Measurements from ENCODE around the gene NTMT1.
"Not testable (repeated sequence)": the region's sequence is repeated elsewhere in the genome, so short reads cannot be mapped to it uniquely, and the experiment has no call there.

The NTMT1 gene

DNA sequence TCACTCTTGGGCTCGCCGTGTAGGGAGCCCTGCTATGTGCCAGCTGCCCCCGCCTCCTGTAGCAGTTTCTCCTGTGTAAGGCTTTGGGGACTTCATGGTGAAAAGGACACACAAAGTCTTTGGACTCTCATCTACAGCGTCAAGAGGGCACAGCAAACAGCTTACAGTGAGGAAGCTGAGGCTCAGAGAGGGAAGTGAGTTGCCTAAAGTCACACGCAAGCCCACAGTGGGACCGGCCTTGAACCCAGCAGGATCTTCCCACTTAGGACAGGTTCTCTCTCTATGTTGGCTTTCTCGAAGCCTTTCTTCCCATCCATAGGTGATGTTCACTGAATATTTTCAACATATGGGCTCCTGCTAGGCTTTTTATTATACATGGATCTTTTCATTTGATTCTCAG lies 29.7 kb downstream of the NTMT1 start:
- TF ChIP-seq, protein P1, sequence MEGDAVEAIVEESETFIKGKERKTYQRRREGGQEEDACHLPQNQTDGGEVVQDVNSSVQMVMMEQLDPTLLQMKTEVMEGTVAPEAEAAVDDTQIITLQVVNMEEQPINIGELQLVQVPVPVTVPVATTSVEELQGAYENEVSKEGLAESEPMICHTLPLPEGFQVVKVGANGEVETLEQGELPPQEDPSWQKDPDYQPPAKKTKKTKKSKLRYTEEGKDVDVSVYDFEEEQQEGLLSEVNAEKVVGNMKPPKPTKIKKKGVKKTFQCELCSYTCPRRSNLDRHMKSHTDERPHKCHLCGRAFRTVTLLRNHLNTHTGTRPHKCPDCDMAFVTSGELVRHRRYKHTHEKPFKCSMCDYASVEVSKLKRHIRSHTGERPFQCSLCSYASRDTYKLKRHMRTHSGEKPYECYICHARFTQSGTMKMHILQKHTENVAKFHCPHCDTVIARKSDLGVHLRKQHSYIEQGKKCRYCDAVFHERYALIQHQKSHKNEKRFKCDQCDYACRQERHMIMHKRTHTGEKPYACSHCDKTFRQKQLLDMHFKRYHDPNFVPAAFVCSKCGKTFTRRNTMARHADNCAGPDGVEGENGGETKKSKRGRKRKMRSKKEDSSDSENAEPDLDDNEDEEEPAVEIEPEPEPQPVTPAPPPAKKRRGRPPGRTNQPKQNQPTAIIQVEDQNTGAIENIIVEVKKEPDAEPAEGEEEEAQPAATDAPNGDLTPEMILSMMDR (conservative IDR thresholded peaks at IDR 0.05; ENCODE audit: low read depth, low read length): no peak
- H3K4me1 ChIP-seq (ENCODE audit: low read depth, poor library complexity, severe bottlenecking): no peaks in the 10 kb centered on the region
- H3K79me2 ChIP-seq (ENCODE audit: insufficient read depth, low read depth): no peaks in the 10 kb centered on the region
- no peak overlapping the region for H2AFZ ChIP-seq (ENCODE audit: low read depth)
- no peak overlapping the region for H3K4me2 ChIP-seq
- no peaks in the 10 kb centered on the region for H3K36me3 ChIP-seq (ENCODE audit: insufficient read depth)
- no peak overlapping the region for H3K9ac ChIP-seq
- H3K4me3 ChIP-seq (IDR thresholded peaks at IDR 0.05; ENCODE audit: insufficient read depth, low read depth, low read length): no peak overlapping the region
- peaks cover 86% of the 10 kb centered on the region for H3K27me3 ChIP-seq (ENCODE audit: insufficient read depth, low read depth)
- no peaks in the 10 kb centered on the region for H4K20me1 ChIP-seq (ENCODE audit: insufficient read depth)
- no peak overlapping the region for H3K27ac ChIP-seq

DNA sequence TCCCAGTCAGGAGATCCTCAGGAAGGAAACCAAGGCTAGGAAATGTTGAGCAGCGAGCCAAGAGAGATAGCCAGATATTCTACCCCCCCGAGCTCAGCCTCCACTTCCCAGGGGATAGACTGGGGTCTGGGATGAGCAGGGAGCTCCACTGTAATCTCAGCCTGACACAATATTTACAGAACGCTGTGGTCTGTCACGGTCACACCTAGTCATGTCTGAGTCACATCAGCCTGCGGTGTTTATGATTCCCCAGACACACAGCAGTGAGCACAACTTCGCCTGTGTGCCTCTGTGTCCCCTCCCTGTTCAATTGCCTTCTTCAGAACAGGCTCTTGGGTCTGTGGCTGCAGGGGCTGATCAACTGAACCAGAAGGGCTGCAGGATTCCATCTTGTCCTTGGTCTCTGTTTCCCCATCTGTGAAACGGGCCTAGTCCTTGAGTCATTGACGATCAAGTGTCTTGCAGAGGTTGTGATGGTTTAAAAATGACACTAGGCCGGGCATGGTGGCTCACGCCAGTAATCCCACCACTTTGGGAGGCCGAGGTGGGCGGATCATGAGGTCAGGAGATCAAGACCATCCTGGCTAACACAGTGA lies 30.9 kb downstream of the NTMT1 start:
- H3K4me3 ChIP-seq (IDR thresholded peaks at IDR 0.05; ENCODE audit: insufficient read depth, low read depth, low read length): no peak overlapping the region
- TF ChIP-seq, protein P1 (conservative IDR thresholded peaks at IDR 0.05; ENCODE audit: low read depth, low read length): no peak
- no peaks in the 10 kb centered on the region for H4K20me1 ChIP-seq (ENCODE audit: insufficient read depth)
- H3K4me1 ChIP-seq (ENCODE audit: low read depth, poor library complexity, severe bottlenecking): no peaks in the 10 kb centered on the region
- H3K4me2 ChIP-seq: no peak overlapping the region
- H3K36me3 ChIP-seq (ENCODE audit: insufficient read depth): no peaks in the 10 kb centered on the region
- H3K27ac ChIP-seq: no peak overlapping the region
- H3K9ac ChIP-seq: no peak overlapping the region
- no peak overlapping the region for H2AFZ ChIP-seq (ENCODE audit: low read depth)
- H3K27me3 ChIP-seq (ENCODE audit: insufficient read depth, low read depth): peaks cover 85% of the 10 kb centered on the region
- H3K79me2 ChIP-seq (ENCODE audit: insufficient read depth, low read depth): no peaks in the 10 kb centered on the region

DNA sequence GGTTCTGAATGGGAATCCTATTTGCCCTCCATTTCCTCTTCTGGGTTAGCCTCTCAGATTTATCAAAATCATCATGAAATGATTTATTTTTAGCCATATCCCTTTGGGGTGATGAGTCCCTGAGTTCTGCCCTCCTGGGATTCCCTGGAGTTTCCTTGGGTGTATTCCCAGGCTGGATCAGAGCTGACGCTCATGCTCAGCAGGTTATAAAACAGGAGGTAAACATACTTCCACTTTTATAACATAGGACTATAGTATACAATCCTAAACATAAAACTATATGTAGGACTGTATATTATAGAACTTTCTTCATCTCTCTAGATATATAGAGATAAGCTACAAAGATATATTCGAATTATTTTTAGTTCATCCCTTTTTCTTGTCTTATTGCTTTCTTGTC lies 35.1 kb downstream of the NTMT1 start:
- H3K4me1 ChIP-seq (ENCODE audit: low read depth, poor library complexity, severe bottlenecking): no peaks in the 10 kb centered on the region
- no peak overlapping the region for H3K27ac ChIP-seq
- no peak overlapping the region for H3K4me3 ChIP-seq (IDR thresholded peaks at IDR 0.05; ENCODE audit: insufficient read depth, low read depth, low read length)
- no peak overlapping the region for H2AFZ ChIP-seq (ENCODE audit: low read depth)
- no peaks in the 10 kb centered on the region for H3K36me3 ChIP-seq (ENCODE audit: insufficient read depth)
- no peaks in the 10 kb centered on the region for H3K79me2 ChIP-seq (ENCODE audit: insufficient read depth, low read depth)
- no peak overlapping the region for H3K9ac ChIP-seq
- peaks cover 79% of the 10 kb centered on the region for H3K27me3 ChIP-seq (ENCODE audit: insufficient read depth, low read depth)
- H3K4me2 ChIP-seq: no peak overlapping the region
- TF ChIP-seq, protein P1 (conservative IDR thresholded peaks at IDR 0.05; ENCODE audit: low read depth, low read length): no peak
- no peaks in the 10 kb centered on the region for H4K20me1 ChIP-seq (ENCODE audit: insufficient read depth)

DNA sequence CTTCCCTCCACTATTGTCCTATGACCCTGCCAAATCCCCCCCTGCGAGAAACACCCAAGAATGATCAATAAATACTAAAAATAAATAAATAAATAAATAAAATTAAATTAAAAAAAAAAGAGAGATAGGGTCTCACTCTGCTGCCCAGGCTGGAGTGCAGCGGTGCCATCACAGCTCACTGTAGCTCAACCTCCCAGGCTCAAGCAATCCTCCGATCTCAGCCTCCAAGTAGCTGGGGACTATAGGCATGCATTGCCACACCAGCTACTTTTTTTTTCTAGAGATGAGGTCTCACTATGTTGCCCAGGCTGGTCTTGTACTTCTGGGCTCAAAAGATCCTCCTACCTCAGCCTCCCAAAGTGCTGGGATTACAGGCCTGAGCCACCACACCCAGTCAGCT lies 36.3 kb downstream of the NTMT1 start:
- H4K20me1 ChIP-seq (ENCODE audit: insufficient read depth); H3K4me2 ChIP-seq; H3K9ac ChIP-seq; H3K27ac ChIP-seq; H3K79me2 ChIP-seq (ENCODE audit: insufficient read depth, low read depth); H3K36me3 ChIP-seq (ENCODE audit: insufficient read depth); H3K4me3 ChIP-seq (IDR thresholded peaks at IDR 0.05; ENCODE audit: insufficient read depth, low read depth, low read length); H2AFZ ChIP-seq (ENCODE audit: low read depth); H3K4me1 ChIP-seq (ENCODE audit: low read depth, poor library complexity, severe bottlenecking): not testable (repeated sequence)
- H3K27me3 ChIP-seq (ENCODE audit: insufficient read depth, low read depth): peaks cover 71% of the 10 kb centered on the region

GRCh38 chr9:129664746-129665388 lies 38.9 kb downstream of the NTMT1 start:
- TF ChIP-seq, protein P1 (conservative IDR thresholded peaks at IDR 0.05; ENCODE audit: low read depth, low read length): no peak
- no peaks in the 10 kb centered on the region for H3K36me3 ChIP-seq (ENCODE audit: insufficient read depth)
- no peak overlapping the region for H3K9ac ChIP-seq
- H3K4me1 ChIP-seq (ENCODE audit: low read depth, poor library complexity, severe bottlenecking): no peaks in the 10 kb centered on the region
- no peaks in the 10 kb centered on the region for H3K79me2 ChIP-seq (ENCODE audit: insufficient read depth, low read depth)
- peaks cover 76% of the 10 kb centered on the region for H3K27me3 ChIP-seq (ENCODE audit: insufficient read depth, low read depth)
- H4K20me1 ChIP-seq (ENCODE audit: insufficient read depth): no peaks in the 10 kb centered on the region
- peak overlapping the region; percentile 6; the same call in 1 of the 2 replicates for H2AFZ ChIP-seq (ENCODE audit: low read depth)
- no peak overlapping the region for H3K4me3 ChIP-seq (IDR thresholded peaks at IDR 0.05; ENCODE audit: insufficient read depth, low read depth, low read length)
- H3K4me2 ChIP-seq: no peak overlapping the region
- H3K27ac ChIP-seq: no peak overlapping the region
